Upper lobe of right lung (tissue), 1 donor: ENCODE data around the gene SHANK1. TPM values are rescaled to one million over a fixed set of nuclear protein-coding genes. Genes with fewer than 3 reads are reported as not detected.

ENCODE experiments used
- ATAC-seq: fragments of 200-7000 bp; cut with Tn5 transposase; one replicate; pipeline ENCODE4 v1.9.1; 2020; ENCODE audit warnings: mild to moderate bottlenecking, moderate library complexity
- DNase-seq: peaks from one replicate; pipeline ENCODE4 v3.0.0-alpha.2; 2020
- H3K27ac ChIP-seq: fragments of 200-600 bp; one replicate; pipeline ENCODE4 v1.8.0; 2022
- H3K27me3 ChIP-seq: fragments of 200-600 bp; one replicate; pipeline ENCODE4 v1.8.0; 2022; ENCODE audit warnings: mild to moderate bottlenecking
- H3K36me3 ChIP-seq: fragments of 200-600 bp; one replicate; pipeline ENCODE4 v1.8.0; 2022
- H3K4me1 ChIP-seq: fragments of 200-600 bp; one replicate; pipeline ENCODE4 v1.8.0; 2022
- H3K4me3 ChIP-seq: fragments of 200-600 bp; one replicate; pipeline ENCODE4 v1.8.0; 2022; ENCODE audit warnings: mild to moderate bottlenecking
- H3K9me3 ChIP-seq: fragments of 200-600 bp; one replicate; pipeline ENCODE4 v1.8.0; 2022
- intact Hi-C: fragments of 100-400 bp; cut with DNase I; formaldehyde crosslinking; loops from one replicate; pipeline ENCODE4 v1.11.0; 2022
- total RNA-seq: library from RNA; stranded (reverse); fragmentation: NEBNext Ultra II Directional; extraction: Animal tissue kit (Norgen Biotek cat#: 25700); gene quantifications from one replicate; pipeline ENCODE4 v1.2.1, GENCODE V29; 2021
- TF ChIP-seq, protein P1 (sequence below): fragments of 200-600 bp; IDR thresholded peaks from one replicate; pipeline ENCODE4 v1.8.0; 2022; ENCODE audit warnings: antibody characterized with exemption
- donor health status: DM: no; HTN: yes; CAD: no; lungs with severe emphysema.

SHANK1 gene
- total RNA-seq, 1 donor from 2014 or later = 0.35 TPM

GRCh38 chr19:50703915-50704796 is 15.4 kb downstream of the SHANK1 start:
- no peaks in the 10 kb centered on the region for H3K9me3 ChIP-seq
- H3K4me1 ChIP-seq = no peaks in the 10 kb centered on the region
- no peak for ATAC-seq
- intact Hi-C loops = no loop called here
- DNase-seq = no peak
- H3K27me3 ChIP-seq = peaks cover 41% of the 10 kb centered on the region
- TF ChIP-seq, protein P1, sequence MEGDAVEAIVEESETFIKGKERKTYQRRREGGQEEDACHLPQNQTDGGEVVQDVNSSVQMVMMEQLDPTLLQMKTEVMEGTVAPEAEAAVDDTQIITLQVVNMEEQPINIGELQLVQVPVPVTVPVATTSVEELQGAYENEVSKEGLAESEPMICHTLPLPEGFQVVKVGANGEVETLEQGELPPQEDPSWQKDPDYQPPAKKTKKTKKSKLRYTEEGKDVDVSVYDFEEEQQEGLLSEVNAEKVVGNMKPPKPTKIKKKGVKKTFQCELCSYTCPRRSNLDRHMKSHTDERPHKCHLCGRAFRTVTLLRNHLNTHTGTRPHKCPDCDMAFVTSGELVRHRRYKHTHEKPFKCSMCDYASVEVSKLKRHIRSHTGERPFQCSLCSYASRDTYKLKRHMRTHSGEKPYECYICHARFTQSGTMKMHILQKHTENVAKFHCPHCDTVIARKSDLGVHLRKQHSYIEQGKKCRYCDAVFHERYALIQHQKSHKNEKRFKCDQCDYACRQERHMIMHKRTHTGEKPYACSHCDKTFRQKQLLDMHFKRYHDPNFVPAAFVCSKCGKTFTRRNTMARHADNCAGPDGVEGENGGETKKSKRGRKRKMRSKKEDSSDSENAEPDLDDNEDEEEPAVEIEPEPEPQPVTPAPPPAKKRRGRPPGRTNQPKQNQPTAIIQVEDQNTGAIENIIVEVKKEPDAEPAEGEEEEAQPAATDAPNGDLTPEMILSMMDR = no peak
- no peaks in the 10 kb centered on the region for H3K36me3 ChIP-seq
- H3K4me3 ChIP-seq = no peak overlapping the region
- no peak overlapping the region for H3K27ac ChIP-seq

GRCh38 chr19:50702871-50703829 is 16.5 kb downstream of the SHANK1 start:
- peaks cover 41% of the 10 kb centered on the region for H3K27me3 ChIP-seq
- H3K4me1 ChIP-seq = no peaks in the 10 kb centered on the region
- peak; percentile 40 for ATAC-seq
- no peak overlapping the region for H3K27ac ChIP-seq
- no peak overlapping the region for H3K4me3 ChIP-seq
- no peaks in the 10 kb centered on the region for H3K36me3 ChIP-seq
- no peak for DNase-seq
- no peaks in the 10 kb centered on the region for H3K9me3 ChIP-seq
- TF ChIP-seq, protein P1 = no peak
- intact Hi-C loops = no loop called here

GRCh38 chr19:50702158-50702870 is 17.3 kb downstream of the SHANK1 start:
- no peaks in the 10 kb centered on the region for H3K36me3 ChIP-seq
- no peaks in the 10 kb centered on the region for H3K4me1 ChIP-seq
- TF ChIP-seq, protein P1 = no peak
- no peaks in the 10 kb centered on the region for H3K9me3 ChIP-seq
- no peak overlapping the region for H3K4me3 ChIP-seq
- intact Hi-C loops = no loop called here
- peaks cover 41% of the 10 kb centered on the region for H3K27me3 ChIP-seq
- ATAC-seq = no peak
- DNase-seq = no peak
- no peak overlapping the region for H3K27ac ChIP-seq

DNA sequence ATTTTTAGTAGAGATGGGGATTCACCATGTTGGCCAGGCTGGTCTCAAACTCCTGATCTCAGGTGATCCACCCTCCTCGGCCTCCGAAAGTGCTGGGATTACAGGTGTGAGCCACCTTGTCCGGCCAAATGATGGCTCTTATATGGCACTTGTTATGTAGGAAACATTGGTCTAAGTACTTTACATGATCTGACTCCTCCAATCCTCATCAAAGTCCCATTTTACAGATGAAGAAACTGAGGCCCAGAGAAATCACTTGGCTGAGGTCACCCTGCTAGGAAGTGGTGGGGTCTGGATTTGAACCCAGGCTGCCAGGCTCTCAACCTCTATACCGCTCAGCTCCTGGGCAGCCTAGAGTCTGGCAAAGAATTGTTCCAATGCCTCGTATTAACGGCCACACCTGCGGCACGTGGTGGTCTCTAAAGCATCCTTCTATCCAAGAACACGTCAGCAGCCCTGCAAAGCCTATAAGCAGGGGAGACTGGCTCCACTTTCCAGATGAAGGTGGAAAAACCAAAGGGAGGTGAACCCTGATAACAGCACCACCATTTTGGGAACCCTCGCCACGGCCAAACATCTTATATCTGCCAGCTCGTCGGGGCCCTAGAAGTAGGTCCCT is 18.1 kb downstream of the SHANK1 start:
- intact Hi-C loops = no loop called here
- Histone ChIP-seq H3K36me3 (no peaks in the 10 kb centered on the region), H3K27ac (no peak overlapping the region), H3K9me3 (no peaks in the 10 kb centered on the region), H3K27me3 (peaks cover 41% of the 10 kb centered on the region), H3K4me1 (no peaks in the 10 kb centered on the region), H3K4me3 (no peak overlapping the region)
- TF ChIP-seq, protein P1 = no peak
- ATAC-seq (no peak), DNase-seq (no peak)
